Ramos (cell line): ENCODE data around the gene ABL1.

Experiments
- in situ Hi-C: fragments of 300-500 bp; cut with MboI; formaldehyde crosslinking; loops from one replicate; pipeline ENCODE4 v1.14.3; 2022; ENCODE audit warnings: low sequenced_read_pairs; ENCODE audit not compliant: unreplicated experiment

Gene ABL1

DNA sequence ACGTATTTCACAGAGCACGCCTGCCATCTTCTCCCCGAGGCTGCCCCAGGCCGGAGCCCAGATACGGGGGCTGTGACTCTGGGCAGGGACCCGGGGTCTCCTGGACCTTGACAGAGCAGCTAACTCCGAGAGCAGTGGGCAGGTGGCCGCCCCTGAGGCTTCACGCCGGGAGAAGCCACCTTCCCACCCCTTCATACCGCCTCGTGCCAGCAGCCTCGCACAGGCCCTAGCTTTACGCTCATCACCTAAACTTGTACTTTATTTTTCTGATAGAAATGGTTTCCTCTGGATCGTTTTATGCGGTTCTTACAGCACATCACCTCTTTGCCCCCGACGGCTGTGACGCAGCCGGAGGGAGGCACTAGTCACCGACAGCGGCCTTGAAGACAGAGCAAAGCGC is 51.9 kb downstream of the ABL1 start:
- in situ Hi-C loops: no loop called here

DNA sequence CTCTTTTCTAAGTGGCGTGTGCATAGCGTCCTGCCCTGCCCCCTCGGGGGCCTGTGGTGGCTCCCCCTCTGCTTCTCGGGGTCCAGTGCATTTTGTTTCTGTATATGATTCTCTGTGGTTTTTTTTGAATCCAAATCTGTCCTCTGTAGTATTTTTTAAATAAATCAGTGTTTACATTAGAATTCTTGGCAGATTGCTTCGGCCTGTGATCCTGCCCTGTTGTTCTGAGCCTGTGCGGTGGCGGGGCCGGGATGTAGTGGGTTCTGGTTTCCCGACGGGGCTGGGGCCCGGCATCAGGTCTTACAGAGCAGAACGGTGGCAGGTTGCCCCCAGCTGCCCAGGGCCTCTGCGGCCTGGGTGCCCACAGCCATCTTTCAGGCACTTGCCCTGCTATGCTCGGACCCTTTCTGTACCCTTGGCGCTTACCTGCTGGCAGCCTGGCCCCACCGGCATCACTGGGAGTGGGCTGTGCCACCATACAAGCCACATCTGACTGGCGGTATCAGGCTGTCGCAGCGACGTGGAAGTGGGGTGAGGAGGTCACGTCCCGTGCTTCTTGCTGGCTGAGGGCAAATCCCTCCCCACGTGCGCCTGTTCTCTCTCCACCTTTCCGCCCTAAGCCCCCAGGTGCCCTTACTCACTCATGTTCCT is 52.6 kb downstream of the ABL1 start:
- in situ Hi-C loops: no loop called here

DNA sequence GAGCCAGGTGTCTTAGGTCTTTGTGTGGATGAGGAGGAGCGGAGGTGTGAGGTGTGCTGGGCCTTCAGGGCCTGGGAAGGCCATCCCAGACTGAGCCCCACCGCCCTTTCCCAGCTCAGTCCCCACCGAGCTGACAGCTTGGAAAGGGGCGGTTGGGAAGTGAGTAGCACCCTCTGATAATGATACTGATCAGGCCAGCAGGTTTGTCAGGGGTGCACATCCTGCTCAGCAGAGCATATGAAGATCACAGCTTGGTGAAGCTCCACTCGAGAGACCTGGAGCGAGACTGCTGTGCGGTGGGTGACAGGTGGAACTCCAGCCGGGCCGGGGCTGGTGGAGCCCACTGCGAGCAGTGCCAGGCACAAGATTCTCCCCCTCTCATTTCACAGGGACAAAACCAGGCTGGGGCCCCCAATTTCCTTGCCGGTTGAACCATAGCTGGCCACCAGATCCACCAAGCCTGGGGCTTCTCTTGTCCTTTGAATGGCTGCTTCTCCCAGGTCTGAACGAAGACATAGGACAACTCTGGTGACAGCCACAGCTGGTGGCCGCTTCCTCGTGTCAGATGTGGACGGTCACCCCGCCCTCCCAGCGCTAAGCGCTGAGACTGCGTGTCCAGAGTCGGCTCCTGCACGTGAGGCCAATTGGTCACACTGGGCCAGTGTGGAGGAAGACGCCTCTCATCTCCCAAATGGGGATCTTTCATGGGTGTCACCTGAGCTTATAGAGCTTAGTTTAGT is 53.3 kb downstream of the ABL1 start:
- in situ Hi-C loops: no loop called here

DNA sequence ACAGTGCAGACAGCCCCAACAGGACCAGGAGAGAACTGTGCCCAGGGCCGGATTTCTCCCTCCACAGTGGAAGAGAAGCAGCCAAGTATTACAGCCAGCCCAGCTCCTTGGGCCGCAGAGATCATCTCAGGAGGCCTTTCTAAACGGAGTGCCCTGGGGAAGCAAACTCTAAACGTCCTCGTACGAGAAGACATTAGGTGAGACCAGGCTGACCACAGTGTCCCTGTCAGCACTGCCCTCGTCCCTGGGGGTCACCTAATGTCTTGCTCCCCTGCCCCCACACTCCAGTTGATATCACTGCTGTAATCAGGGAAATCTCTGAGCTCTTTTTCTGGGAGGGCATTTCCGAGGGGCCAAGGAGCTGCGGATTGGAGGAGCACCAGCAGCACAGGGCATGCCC is 55.1 kb downstream of the ABL1 start:
- in situ Hi-C loops: no loop called here

DNA sequence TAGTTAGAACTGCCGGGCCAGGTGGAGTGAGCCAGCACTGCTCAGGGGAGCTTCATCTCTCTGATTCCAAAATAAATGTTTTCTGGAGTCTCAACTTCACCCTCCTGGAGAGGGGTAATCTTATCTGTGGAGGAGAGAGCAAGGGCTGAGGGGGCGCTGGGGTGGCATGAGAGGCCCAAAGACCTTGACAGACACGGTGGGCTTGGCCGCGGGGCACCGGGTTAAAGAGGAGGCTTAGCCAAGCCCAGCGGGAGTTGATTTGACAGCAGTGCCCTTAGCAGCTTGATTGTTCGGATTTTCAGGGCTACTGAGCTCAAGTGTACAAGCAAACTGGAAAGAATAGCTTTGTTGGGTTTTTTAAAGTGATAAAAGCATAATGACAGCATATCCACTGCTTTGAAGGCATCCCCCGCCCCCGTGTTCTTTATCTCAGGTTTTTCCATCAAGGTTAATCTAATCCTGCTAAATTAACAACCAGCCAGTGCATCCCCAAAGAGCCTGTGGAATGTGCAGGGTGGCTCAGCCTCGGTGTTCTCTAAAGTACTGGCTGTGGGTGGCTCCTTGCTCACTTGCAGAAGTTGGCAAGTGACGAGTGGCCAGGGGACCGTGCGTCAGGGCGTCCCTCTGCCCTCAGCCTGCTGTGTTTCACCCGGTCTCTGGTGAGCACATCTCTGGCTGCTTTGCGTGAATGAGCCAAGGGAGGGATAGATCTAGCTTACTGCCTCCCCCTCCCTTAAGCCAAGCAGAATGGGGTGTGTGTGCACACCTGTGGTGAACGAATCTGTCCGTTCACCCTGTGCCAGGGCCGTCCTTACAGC is 56.0 kb downstream of the ABL1 start:
- in situ Hi-C loops: no loop called here

DNA sequence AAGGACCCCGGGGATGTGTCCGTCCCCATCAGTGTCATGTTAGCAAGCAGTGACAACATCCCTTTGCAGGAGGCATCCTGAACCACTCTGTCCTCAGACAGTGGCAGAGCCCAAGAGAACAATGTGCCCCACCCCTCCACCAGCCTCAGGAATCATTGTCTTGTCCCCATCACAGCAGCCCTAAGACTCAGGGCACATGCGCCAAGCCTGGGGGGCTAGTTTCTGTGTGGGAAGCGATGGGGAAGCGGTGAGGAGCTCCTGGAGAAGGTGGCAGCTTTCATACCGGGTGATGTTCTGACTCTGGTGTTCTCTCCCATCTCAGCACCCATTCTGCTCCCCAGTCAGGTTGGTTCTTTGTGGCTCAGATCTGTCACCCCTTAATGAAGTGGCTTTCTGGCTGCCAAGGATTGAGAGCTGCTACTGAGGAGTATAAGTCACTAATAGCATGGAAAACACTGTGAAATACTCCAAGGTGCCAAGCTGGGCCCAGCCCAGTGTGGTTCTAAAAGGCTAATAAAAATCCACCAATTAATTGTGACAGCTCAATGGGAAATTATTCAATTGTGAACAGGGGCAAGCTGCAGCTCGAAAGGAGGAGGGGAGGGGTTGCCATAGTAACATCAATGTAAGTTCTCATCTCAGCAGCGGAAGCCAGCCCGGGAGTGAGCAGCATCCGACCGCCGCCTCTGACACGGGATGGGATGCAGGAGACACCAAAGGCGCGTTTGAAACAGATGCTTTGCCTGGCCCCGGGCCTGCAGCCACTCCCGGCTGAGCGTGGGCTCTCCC is 56.8 kb downstream of the ABL1 start:
- in situ Hi-C loops: no loop called here

DNA sequence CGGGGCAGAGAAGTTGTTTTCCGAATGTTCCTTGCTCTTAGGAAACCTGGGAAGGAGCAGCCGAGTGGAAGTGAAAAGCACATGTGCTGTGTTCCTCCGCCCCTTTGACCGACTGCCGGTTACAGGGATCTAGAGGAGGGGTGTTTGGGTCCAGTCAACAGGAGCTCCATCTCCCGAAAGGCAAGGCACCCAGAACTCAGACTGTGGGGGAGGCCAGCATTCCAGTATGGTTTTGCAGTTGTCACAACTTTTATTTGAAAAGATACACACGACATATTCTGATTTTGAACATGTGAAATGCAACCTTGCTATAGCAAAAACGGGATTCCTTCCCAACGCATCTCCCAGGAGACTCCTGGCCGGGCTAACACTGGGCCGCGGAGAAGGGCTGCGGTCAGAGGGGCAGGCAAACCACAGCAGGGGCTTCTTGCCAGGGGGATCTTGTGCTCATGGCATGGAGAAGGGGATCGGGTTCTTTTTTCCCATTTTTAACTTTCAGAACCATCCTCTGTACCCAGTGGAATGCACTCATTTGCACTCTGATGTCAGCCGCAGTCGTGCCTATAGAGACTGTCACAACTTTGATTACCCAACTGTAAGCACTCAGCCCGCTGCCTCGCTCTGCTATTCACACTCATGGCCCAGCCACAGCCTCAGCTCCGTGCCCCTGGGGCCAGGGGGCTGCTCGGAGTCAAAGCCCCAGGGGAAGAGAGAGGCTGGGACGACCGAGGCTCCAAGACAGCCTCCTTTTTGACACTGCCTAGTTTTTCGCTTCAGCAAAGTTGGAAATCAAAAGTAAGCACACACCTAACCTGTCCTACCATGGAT is 57.6 kb downstream of the ABL1 start:
- in situ Hi-C loops: no loop called here

DNA sequence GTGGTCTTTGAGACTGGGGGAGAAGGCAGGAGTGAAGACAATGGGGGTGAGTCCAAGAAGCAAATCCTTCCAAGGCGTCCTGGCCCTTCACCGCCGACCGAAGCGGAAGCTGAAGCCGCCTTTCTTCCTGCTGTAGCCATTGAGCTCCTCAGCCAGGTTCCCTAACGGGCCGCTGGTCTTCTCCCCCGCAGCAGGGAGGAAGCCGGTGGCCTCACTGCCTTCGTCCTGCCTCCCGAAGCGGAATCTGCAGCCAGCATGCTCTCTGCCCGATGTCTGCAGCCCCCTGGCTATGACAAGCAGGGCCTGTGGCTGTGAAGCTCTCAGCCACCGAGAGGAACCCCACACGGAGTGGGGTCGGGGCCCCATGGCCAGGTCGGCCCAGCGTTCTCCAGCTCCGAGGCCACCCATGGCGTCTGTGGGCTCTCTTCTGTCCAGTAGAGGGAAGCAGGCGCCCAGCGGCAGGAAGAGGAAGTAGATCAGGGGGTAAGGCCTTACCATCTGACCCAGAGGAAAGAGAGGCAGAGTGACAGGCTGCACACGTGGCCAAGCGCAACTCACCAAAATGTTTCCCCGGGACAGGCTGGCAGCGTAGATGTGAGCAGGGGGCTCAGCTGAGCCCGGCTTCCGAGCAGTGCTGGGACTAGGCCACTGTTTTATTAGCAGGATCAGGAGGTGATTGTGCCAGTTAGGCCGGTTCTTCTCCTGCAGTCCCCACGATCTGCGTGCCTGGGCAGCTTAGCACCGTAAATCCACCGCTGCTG is 58.5 kb downstream of the ABL1 start:
- in situ Hi-C loops: no loop called here

DNA sequence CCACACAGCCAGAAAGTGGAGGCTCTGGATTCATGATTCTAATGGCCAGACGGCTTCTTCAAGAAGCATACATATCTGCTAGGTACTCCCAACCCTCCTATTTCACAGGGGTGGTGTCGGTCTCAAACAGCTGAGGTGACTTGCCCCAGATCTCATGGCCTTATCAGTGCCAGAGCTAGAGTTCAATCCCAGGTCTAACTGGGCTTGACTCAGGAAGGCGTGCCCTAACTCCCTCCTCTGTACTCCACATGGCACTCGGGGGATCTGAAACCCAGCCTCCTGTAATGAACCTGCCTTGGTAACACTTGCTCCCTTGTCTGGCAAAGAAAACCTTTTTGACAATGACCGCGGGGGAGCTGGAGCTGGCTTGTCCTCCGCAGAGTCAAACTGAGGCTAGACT is 59.5 kb downstream of the ABL1 start:
- in situ Hi-C loops: no loop called here

DNA sequence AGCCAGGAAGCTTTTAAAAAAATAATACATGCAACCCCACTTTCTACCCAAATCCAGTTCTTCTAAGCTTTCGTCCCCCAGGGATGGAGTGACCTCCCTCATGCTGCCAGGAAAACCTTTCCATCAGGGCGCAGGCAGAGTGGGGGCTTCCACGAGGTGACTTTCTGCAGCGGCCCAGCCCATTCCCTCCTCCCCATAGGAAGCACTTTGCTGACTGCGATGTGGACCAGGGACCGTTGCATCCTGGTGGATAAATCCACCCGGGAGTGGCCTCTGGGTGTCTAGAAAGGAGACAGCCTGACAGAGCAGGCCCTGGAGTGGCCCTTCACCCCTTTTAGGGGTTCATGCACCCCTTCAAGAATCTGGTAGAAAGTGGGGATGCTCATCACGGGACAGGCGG is 60.0 kb downstream of the ABL1 start:
- in situ Hi-C loops: no loop called here

DNA sequence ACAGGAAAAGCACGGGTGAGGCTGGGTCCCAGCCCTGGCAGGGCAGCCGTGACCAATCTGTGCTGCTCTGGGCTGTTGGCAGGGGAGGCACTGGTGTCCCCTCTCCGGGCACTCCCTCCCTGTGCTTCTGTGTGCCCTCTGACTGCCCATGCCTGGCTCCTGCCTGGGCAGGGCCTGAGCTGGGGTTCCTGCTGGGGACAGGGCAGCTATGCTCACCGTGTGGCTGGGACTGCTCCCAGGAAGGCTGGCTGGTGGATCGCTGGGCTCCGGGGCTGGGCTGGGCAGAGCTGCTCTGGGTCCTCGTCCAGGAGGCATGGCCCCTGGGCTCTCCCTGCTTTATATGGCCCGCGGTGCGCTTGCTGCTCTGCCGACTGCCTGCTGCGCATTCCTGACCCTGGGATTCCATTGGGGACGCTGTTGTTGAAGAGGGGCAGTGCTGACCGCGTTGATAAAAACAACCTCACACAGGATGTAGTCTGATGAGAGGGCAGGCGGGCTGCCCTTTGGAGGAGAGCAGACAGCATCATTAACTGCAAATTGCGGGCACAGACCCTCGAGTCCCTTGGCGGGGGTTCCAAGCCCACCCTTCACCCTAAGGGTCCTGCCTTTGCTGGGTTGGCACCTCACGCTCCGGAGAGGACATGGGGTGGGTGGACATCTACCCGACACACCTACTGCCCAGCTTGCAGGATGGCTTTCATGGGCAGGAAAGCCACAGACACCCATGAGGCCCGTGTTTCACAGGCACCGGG is 60.6 kb downstream of the ABL1 start:
- in situ Hi-C loops: no loop called here

DNA sequence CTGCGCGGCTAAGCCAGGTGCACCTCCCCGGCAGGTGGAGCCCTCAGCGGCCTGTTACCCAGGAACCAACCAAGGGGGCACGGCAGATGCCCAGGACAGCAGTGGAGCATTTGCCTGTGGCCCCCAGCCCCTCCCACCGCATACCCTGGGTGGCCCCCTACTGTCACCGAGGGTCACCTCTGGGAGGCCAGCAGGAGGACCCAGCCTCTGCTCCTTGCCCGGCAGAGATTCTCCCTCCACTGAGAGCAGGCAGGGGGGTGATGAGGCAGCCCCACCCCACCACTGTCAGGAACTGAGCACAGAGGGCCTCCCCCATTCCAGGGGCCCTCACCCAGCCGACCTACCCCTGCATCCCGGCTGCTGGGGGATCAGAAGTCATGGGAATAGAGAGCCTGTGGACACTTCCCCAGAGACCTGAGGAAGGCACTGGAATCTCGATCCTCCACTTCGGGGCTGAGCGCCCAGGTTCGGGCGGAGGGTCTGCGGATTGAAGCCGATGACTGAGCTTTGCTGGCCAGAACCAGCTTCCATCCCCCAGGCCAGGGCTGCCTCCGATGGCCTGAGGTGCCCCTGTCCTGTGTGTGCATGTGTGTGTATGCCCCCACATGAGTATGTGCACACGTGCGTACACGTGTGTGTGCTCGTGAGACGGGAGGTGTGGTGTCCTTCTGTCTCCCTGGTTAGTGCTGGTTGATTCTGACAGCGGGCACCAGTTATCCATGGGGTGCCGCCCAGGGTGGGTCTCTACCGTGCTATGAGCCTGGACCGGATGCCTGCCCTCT is 61.4 kb downstream of the ABL1 start, which contains the start of gene QRFP:
Gene QRFP, minus strand, starts transcription at position 580 of the 782 bp plus-strand sequence. CDS start 2,974 bp downstream, outside the sequence.
- in situ Hi-C loops: no loop called here

DNA sequence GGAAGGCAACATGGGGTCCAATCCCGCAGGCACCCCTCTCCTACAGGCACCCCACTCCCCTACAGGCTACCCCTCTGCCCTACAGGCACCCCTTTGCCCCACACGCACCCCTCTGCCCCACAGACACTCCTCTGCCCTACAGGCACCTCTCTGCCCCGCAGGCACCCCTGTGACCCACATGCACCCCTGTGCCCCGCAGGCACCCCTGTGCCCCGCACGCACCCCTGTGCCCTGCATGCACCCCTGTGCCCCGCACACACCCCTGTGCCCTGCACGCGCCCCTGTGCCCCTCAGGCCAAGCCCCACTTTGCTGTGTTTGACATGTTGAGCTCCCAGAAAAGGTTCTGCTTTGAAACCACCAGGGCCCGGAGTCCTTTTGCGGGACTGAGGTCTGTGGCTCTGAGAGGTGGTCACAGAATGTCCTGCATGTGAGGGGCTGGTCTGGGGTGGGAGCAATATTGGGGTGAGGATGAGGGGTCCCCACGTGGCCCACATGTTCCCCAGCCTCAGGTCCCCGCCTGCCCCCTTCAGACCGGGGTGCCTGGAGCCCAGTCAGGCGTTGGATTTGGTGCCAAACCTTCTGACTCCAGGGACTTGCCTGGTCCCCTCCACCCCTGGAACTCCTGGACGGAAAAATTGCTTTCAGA is 62.2 kb downstream of the ABL1 start:
- in situ Hi-C loops: no loop called here

DNA sequence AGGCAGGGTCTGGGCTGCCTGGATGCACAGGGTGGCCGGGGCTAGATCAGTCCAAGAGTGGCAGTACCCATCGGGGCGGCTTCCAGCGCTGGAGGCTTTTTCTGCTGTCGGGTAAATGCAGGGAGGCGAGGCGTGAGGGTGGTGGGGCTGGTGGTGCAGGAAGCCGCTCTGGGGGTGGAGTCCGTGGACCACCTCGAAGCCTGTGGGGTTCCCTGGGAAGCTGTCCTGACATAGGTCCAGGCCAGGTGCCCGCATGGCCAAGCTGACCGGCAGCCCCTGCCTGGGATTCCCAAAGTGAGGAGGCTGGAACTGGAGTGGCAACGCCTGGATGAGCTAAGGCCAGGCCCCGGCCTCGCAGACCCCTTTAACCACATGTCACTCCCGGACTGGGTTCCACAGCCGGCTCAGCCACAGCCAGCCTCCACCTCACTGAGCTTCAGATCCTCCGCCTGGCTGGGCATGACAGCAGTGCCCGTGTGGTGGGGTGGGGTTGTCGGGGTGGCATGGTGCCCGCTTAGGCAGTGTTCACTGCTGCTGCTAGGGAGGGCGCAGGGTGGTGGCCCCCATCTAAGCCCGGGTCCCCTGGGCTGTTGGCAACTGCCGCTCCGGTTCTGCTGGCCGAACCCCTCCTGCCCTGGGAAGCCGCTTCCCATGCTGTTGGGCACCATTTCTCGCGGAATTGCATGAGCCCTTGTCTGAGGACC is 62.9 kb downstream of the ABL1 start:
- in situ Hi-C loops: no loop called here

DNA sequence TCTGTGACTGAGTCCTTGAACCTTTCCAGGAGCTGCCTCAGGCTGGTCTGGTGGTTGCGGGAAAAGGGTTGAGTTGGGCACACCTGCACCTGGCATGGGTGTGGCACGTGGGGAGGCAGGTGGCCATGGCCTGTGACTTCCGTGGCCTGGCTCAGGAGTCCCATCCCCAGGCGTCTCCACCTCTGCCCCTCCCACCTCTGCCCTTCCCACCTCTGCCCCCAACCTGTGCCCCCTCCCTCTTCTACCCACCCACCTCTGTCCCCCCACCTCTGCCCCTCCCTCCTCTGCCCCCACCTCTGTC is 63.4 kb downstream of the ABL1 start:
- in situ Hi-C loops: no loop called here

DNA sequence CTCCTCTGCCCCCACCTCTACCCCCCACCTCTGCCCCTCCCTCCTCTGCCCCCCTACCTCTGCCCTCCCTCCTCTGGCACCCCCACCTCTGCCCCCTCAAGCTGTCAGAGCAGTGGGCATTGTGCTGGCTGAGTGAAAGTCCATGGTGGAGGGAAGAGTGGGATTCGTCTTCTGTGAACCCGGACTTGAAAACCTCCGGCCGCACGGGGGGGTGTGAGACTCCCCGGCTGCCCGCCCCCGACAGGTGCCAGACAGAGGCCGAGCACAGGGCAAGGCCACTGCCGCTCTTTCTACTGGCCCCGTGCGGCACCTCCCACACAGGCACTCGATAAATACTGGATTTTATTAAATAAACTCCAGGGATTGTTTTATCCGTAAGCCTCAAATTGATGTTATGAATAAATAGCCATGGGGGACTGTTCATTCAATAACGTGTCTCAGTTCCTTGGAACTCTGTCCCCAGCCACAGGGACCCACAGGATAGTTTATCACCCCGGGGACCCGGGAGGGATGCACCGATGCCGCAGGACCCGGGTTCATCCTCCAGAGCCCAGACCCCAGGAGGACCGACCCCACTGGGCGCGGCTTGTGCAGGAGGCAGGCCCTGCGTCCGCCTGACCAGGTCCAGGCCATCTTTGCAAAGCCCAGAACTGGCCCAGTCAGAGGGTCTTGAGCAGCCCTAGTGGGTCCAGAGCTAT is 64.1 kb downstream of the ABL1 start:
- in situ Hi-C loops: no loop called here
